ENCODE results near the gene DIAPH1. TPM values are rescaled to one million over a fixed set of nuclear protein-coding genes. Genes with fewer than 3 reads are reported as not detected.

DIAPH1 gene
- total RNA-seq, 1 donor from 2014 or later = 44.1 TPM

DNA sequence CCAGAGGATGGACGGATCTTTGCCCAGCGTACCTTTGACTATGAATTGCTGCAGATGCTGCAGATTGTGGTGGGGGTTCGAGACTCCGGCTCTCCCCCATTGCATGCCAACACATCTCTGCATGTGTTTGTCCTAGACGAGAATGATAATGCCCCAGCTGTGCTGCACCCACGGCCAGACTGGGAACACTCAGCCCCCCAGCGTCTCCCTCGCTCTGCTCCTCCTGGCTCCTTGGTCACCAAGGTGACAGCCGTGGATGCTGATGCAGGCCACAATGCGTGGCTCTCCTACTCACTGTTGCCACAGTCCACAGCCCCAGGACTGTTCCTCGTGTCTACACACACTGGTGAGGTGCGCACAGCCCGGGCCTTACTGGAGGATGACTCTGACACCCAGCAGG lies 128.0 kb downstream of the DIAPH1 start:
- Mint-ChIP-seq H3K4me3 (ENCODE audit: unreplicated experiment) (no peak overlapping the region), H3K27me3 (ENCODE audit: low read depth) (no peaks in the 10 kb centered on the region), H3K36me3 (ENCODE audit: low read depth) (peaks cover 5% of the 10 kb centered on the region), H3K27ac (ENCODE audit: unreplicated experiment) (no peak overlapping the region), H3K4me1 (ENCODE audit: low read depth) (peaks cover 50% of the 10 kb centered on the region), H3K9me3 (ENCODE audit: low read depth) (no peaks in the 10 kb centered on the region)
- no peak for DNase-seq (ENCODE audit: low spot score)
- TF ChIP-seq CTCF (IDR thresholded peaks at IDR 0.05) = no peak

- no peak for TF ChIP-seq CTCF (IDR thresholded peaks at IDR 0.05)
- H3K36me3 Mint-ChIP-seq (ENCODE audit: low read depth) = peaks cover 5% of the 10 kb centered on the region
- H3K27me3 Mint-ChIP-seq (ENCODE audit: low read depth) = no peaks in the 10 kb centered on the region
- peaks cover 45% of the 10 kb centered on the region for H3K4me1 Mint-ChIP-seq (ENCODE audit: low read depth)
- no peaks in the 10 kb centered on the region for H3K9me3 Mint-ChIP-seq (ENCODE audit: low read depth)
- H3K27ac Mint-ChIP-seq (ENCODE audit: unreplicated experiment) = no peak overlapping the region
- H3K4me3 Mint-ChIP-seq (ENCODE audit: unreplicated experiment) = no peak overlapping the region
- DNase-seq (ENCODE audit: low spot score) = no peak
These were observed 128.5 kb downstream of the DIAPH1 start for GRCh38 chr5:141490271-141490670.

DNA sequence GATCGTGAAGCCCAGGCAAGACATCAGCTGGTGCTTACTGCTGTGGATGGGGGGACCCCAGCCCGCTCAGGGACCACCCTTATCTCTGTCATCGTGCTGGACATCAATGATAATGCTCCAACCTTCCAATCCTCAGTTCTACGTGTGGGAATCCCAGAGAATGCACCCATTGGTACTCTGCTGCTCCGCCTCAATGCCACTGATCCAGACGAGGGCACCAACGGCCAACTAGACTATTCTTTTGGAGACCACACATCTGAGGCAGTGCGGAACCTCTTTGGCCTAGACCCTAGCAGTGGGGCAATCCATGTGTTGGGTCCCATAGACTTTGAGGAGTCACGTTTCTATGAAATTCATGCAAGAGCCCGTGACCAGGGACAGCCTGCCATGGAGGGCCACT lies 129.0 kb downstream of the DIAPH1 start:
- no peaks in the 10 kb centered on the region for H3K27me3 Mint-ChIP-seq (ENCODE audit: low read depth)
- peaks cover 41% of the 10 kb centered on the region for H3K4me1 Mint-ChIP-seq (ENCODE audit: low read depth)
- no peak for DNase-seq (ENCODE audit: low spot score)
- peaks cover 5% of the 10 kb centered on the region for H3K36me3 Mint-ChIP-seq (ENCODE audit: low read depth)
- H3K9me3 Mint-ChIP-seq (ENCODE audit: low read depth) = no peaks in the 10 kb centered on the region
- peak overlapping the region; percentile 49 for H3K27ac Mint-ChIP-seq (ENCODE audit: unreplicated experiment)
- no peak overlapping the region for H3K4me3 Mint-ChIP-seq (ENCODE audit: unreplicated experiment)
- no peak for TF ChIP-seq CTCF (IDR thresholded peaks at IDR 0.05)

DNA sequence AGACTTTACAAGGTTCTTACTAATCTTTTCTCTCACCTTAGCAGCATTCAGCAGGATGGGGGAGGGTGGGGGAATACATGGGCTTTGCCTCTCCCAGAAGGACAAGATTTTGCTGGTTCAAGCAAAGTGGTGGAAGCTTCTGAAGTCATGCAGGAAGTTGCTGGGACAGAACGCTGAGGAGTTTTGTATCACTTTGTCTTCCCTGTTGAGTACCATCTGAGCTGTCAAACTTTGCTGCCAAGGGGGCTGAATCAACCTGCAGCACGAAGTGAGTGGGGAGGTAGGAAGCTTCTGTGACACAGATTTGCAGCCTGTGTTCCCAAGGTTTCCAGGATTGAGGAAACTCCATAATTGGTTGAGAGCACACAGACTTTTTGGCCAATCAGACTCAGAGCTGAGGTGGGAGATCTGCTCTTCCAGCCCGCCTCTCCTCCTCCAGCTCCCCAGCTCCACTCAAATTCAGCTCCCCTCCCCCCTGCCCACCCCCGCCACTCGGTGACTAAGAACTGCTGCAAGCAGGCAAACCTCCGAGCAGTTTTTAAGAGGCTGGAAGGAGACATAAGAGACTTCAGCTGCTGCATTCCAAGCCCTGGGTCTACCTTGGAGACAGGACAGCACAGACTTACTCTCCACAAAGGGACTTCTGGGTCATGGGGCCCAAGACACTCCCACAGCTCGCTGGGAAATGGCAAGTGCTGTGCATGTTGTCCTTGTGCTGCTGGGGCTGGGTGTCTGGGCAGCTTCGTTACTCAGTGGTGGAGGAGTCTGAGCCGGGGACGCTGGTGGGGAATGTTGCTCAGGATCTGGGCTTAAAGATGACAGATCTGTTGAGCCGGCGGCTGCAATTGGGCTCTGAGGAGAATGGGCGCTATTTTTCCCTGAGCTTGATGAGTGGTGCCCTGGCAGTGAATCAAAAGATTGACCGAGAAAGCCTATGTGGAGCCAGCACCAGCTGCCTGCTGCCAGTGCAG lies 129.9 kb downstream of the DIAPH1 start, which contains the start of gene PCDHGC5:
Gene PCDHGC5 (plus strand): TSS at position 491 of the 971 bp plus-strand sequence. CDS start 160 bp downstream, at position 651.
- Mint-ChIP-seq H3K9me3 (ENCODE audit: low read depth) (no peaks in the 10 kb centered on the region), H3K27me3 (ENCODE audit: low read depth) (no peaks in the 10 kb centered on the region), H3K4me1 (ENCODE audit: low read depth) (peaks cover 37% of the 10 kb centered on the region), H3K36me3 (ENCODE audit: low read depth) (peaks cover 5% of the 10 kb centered on the region), H3K27ac (ENCODE audit: unreplicated experiment) (peak within 1 kb of the TSS; percentile 73), H3K4me3 (ENCODE audit: unreplicated experiment) (peak within 1 kb of the TSS; percentile 39)
- no peak for TF ChIP-seq CTCF (IDR thresholded peaks at IDR 0.05)
- DNase-seq (ENCODE audit: low spot score) = no peak

GRCh38 chr5:141487131-141487530 lies 131.7 kb downstream of the DIAPH1 start:
- no peak for TF ChIP-seq CTCF (IDR thresholded peaks at IDR 0.05)
- peaks cover 43% of the 10 kb centered on the region for H3K4me1 Mint-ChIP-seq (ENCODE audit: low read depth)
- H3K9me3 Mint-ChIP-seq (ENCODE audit: low read depth) = no peaks in the 10 kb centered on the region
- no peak overlapping the region for H3K27ac Mint-ChIP-seq (ENCODE audit: unreplicated experiment)
- no peak overlapping the region for H3K4me3 Mint-ChIP-seq (ENCODE audit: unreplicated experiment)
- H3K27me3 Mint-ChIP-seq (ENCODE audit: low read depth) = no peaks in the 10 kb centered on the region
- H3K36me3 Mint-ChIP-seq (ENCODE audit: low read depth) = peaks cover 5% of the 10 kb centered on the region
- DNase-seq (ENCODE audit: low spot score) = no peak
